ENCODE measurements around the gene FAHD2A. TPM values are rescaled to one million over a fixed set of nuclear protein-coding genes. Genes with fewer than 3 reads are reported as not detected.

FAHD2A gene
- total and polyA plus RNA-seq, 2 donors (not counting 3 experiments of a cell fraction or from before 2014, with no cell fraction given): 33.1 to 37.0 TPM

GRCh38 chr2:95387358-95387757 is 15.2 kb upstream of the FAHD2A start:
- Histone ChIP-seq H3K4me3 (replicated peaks in 1 of 3; ENCODE audit: insufficient read depth in 1 of 3, low read depth in 1 of 3, low read length in 3 of 3) (no peak overlapping the region), H3K9ac (replicated peaks; ENCODE audit: extremely low read depth, insufficient read depth, low read length) (no peak overlapping the region), H4K20me1 (replicated peaks; ENCODE audit: control insufficient read depth, extremely low read depth, insufficient read depth, low read length) (no peaks in the 10 kb centered on the region), H2AFZ (ENCODE audit: low read depth, low read length) (no peak overlapping the region), H3K36me3 (ENCODE audit: control insufficient read depth in 2 of 2, extremely low read depth in 1 of 2, insufficient read depth in 2 of 2, low read length in 2 of 2) (no peaks in the 10 kb centered on the region), H3K79me2 (ENCODE audit: control insufficient read depth, insufficient read depth, low read length) (no peaks in the 10 kb centered on the region), H3K9me3 (replicated peaks; ENCODE audit: control insufficient read depth, insufficient read depth, low read length) (no peaks in the 10 kb centered on the region), H3K27ac (ENCODE audit: insufficient read depth, low read depth, low read length) (no peak overlapping the region), H3K4me1 (ENCODE audit: control insufficient read depth, extremely low read depth, insufficient read depth, low read length) (no peaks in the 10 kb centered on the region), H3K27me3 (ENCODE audit: control insufficient read depth in 2 of 2, insufficient read depth in 2 of 2, low read length in 2 of 2) (no peaks in the 10 kb centered on the region), H3K4me2 (ENCODE audit: insufficient read depth, low read length) (no peak overlapping the region), H3K9me1 (replicated peaks; ENCODE audit: control insufficient read depth, extremely low read depth, insufficient read depth, low read length) (no peaks in the 10 kb centered on the region)
- POLR2A ChIA-PET: no interaction called here
- no peak for DNase-seq (ENCODE audit: low read depth, low spot score)
- no peak for TF ChIP-seq MYC (IDR thresholded peaks at IDR 0.05; ENCODE audit: low read depth, low read length)
- TF ChIP-seq JUN (IDR thresholded peaks at IDR 0.05; ENCODE audit: borderline replicate concordance, insufficient read depth, insufficient read length, low read depth): no peak
- no peak for TF ChIP-seq FOS (IDR thresholded peaks at IDR 0.05; ENCODE audit: borderline replicate concordance, insufficient read depth, low read length)
- TF ChIP-seq CTCF (IDR thresholded peaks at IDR 0.05; ENCODE audit: extremely low read depth in 1 of 2, insufficient read depth in 1 of 2, low read depth in 1 of 2, low read length in 2 of 2): no peak
- TF ChIP-seq EZH2 (IDR thresholded peaks at IDR 0.05; ENCODE audit: borderline replicate concordance, low read depth, low read length, severe bottlenecking): no peak
- TF ChIP-seq POLR2A (IDR thresholded peaks at IDR 0.05; ENCODE audit: low read depth, low read length): no peak
- TF ChIP-seq, protein P1, sequence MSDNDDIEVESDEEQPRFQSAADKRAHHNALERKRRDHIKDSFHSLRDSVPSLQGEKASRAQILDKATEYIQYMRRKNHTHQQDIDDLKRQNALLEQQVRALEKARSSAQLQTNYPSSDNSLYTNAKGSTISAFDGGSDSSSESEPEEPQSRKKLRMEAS (IDR thresholded peaks at IDR 0.05; ENCODE audit: insufficient read depth, insufficient read length): no peak
- TF ChIP-seq POLR2AphosphoS5 (IDR thresholded peaks at IDR 0.05; ENCODE audit: insufficient read depth, low read depth, low read length): no peak
- no peak for TF ChIP-seq GATA2 (IDR thresholded peaks at IDR 0.05; ENCODE audit: insufficient read depth, insufficient read length, low read depth, low read length)
- intact Hi-C loops (cut with micrococcal nuclease) (loop anchor here (5.0 kb wide), 1 partner anchor 40 kb away; no protein-coding TSS in a partner anchor), dilution Hi-C loops (cut with MboI; ENCODE audit: extremely low pct_ligation_motif_present, low sequenced_read_pairs) (no loop called here)
- FAIRE-seq: no peak
- BruUV-seq (replicated peaks): no TSS peak
- CTCF ChIA-PET: interaction anchor here (0.9 to 3.0 kb wide), 6 partner anchors 8 to 342 kb away, joined by 3 to 28 read pairs (median 4); no protein-coding TSS in a partner anchor
